ENCODE data around the gene FIZ1. TPM values are rescaled to one million over a fixed set of nuclear protein-coding genes. Genes with fewer than 3 reads are reported as not detected.

FIZ1 gene
- total and polyA plus RNA-seq, 4 donors = 2.8 to 13.2 (median 12.7) TPM

GRCh38 chr19:55623561-55623960 lies 24.2 kb upstream of the FIZ1 start:
- intact Hi-C loops (cut with DNase I) = no loop called here
- no peak overlapping the region for H3K27ac ChIP-seq (ENCODE audit: low read depth in 1 of 2, low read length in 2 of 2)
- H3K36me3 ChIP-seq (ENCODE audit: control insufficient read depth in 1 of 2, insufficient read depth in 2 of 2, low read length in 1 of 2) = no peaks in the 10 kb centered on the region
- 31 to 32% methylated on average over 7 of the region's 7 CpGs for WGBS, 2 donors
- H3K9me3 ChIP-seq (ENCODE audit: control insufficient read depth, low read length) = no peaks in the 10 kb centered on the region
- ATAC-seq (ENCODE audit: low FRiP score) (no peak), DNase-seq (no peak)
- H3K4me3 ChIP-seq (ENCODE audit: low read length in 2 of 2) = no peak overlapping the region
- H3K4me1 ChIP-seq (ENCODE audit: control insufficient read depth in 1 of 2, insufficient read depth in 2 of 2, low read length in 2 of 2) = no peaks in the 10 kb centered on the region
- no peaks in the 10 kb centered on the region for H3K27me3 ChIP-seq (ENCODE audit: control insufficient read depth in 1 of 2, insufficient read depth in 2 of 2, low read length in 1 of 2)

- intact Hi-C loops (cut with DNase I) = no loop called here
- ATAC-seq (ENCODE audit: low FRiP score) = no peak
- Histone ChIP-seq H3K9me3 (ENCODE audit: control insufficient read depth, low read length) (no peaks in the 10 kb centered on the region), H3K4me1 (ENCODE audit: control insufficient read depth in 1 of 2, insufficient read depth in 2 of 2, low read length in 2 of 2) (no peaks in the 10 kb centered on the region), H3K4me3 (ENCODE audit: low read length in 2 of 2) (no peak overlapping the region), H3K27ac (ENCODE audit: low read depth in 1 of 2, low read length in 2 of 2) (no peak overlapping the region), H3K27me3 (ENCODE audit: control insufficient read depth in 1 of 2, insufficient read depth in 2 of 2, low read length in 1 of 2) (no peaks in the 10 kb centered on the region), H3K36me3 (ENCODE audit: control insufficient read depth in 1 of 2, insufficient read depth in 2 of 2, low read length in 1 of 2) (no peaks in the 10 kb centered on the region)
- DNase-seq = no peak
- 93 to 95% methylated on average over 7 of the region's 7 CpGs for WGBS, 2 donors
These were observed 23.8 kb upstream of the FIZ1 start for GRCh38 chr19:55623130-55623529.

- no peaks in the 10 kb centered on the region for H3K27me3 ChIP-seq (ENCODE audit: control insufficient read depth in 1 of 2, insufficient read depth in 2 of 2, low read length in 1 of 2)
- WGBS, 2 donors = 92 to 93% methylated on average over 40 of the region's 40 CpGs
- ATAC-seq (ENCODE audit: low FRiP score) (no peak), DNase-seq (peak in 1 of 2 donors; percentile 56)
- no peaks in the 10 kb centered on the region for H3K9me3 ChIP-seq (ENCODE audit: control insufficient read depth, low read length)
- H3K4me3 ChIP-seq (ENCODE audit: low read length in 2 of 2) = no peak overlapping the region
- H3K36me3 ChIP-seq (ENCODE audit: control insufficient read depth in 1 of 2, insufficient read depth in 2 of 2, low read length in 1 of 2) = no peaks in the 10 kb centered on the region
- intact Hi-C loops (cut with DNase I) = no loop called here
- no peak overlapping the region for H3K27ac ChIP-seq (ENCODE audit: low read depth in 1 of 2, low read length in 2 of 2)
- no peaks in the 10 kb centered on the region for H3K4me1 ChIP-seq (ENCODE audit: control insufficient read depth in 1 of 2, insufficient read depth in 2 of 2, low read length in 2 of 2)
These were observed 23.1 kb upstream of the FIZ1 start for GRCh38 chr19:55622242-55622969.

- Histone ChIP-seq H3K27me3 (ENCODE audit: control insufficient read depth in 1 of 2, insufficient read depth in 2 of 2, low read length in 1 of 2) (no peaks in the 10 kb centered on the region), H3K4me1 (ENCODE audit: control insufficient read depth in 1 of 2, insufficient read depth in 2 of 2, low read length in 2 of 2) (no peaks in the 10 kb centered on the region), H3K9me3 (ENCODE audit: control insufficient read depth, low read length) (no peaks in the 10 kb centered on the region), H3K36me3 (ENCODE audit: control insufficient read depth in 1 of 2, insufficient read depth in 2 of 2, low read length in 1 of 2) (no peaks in the 10 kb centered on the region), H3K4me3 (ENCODE audit: low read length in 2 of 2) (no peak overlapping the region), H3K27ac (ENCODE audit: low read depth in 1 of 2, low read length in 2 of 2) (no peak overlapping the region)
- ATAC-seq (ENCODE audit: low FRiP score) (no peak), DNase-seq (peak in 1 of 2 donors; percentile 56)
- intact Hi-C loops (cut with DNase I) = no loop called here
- 95 to 96% methylated on average over 55 of the region's 55 CpGs for WGBS, 2 donors
These were observed 22.4 kb upstream of the FIZ1 start for GRCh38 chr19:55621673-55622231.

- ATAC-seq (ENCODE audit: low FRiP score) = no peak
- H3K27me3 ChIP-seq (ENCODE audit: control insufficient read depth in 1 of 2, insufficient read depth in 2 of 2, low read length in 1 of 2) = no peaks in the 10 kb centered on the region
- 84 to 88% methylated on average over 9 of the region's 9 CpGs for WGBS, 2 donors
- no peak for DNase-seq
- no peak overlapping the region for H3K27ac ChIP-seq (ENCODE audit: low read depth in 1 of 2, low read length in 2 of 2)
- H3K9me3 ChIP-seq (ENCODE audit: control insufficient read depth, low read length) = no peaks in the 10 kb centered on the region
- H3K36me3 ChIP-seq (ENCODE audit: control insufficient read depth in 1 of 2, insufficient read depth in 2 of 2, low read length in 1 of 2) = peaks cover 0 to 3% of the 10 kb centered on the region in 2 donors
- intact Hi-C loops (cut with DNase I) = no loop called here
- H3K4me3 ChIP-seq (ENCODE audit: low read length in 2 of 2) = no peak overlapping the region
- H3K4me1 ChIP-seq (ENCODE audit: control insufficient read depth in 1 of 2, insufficient read depth in 2 of 2, low read length in 2 of 2) = no peaks in the 10 kb centered on the region
These were observed 21.9 kb upstream of the FIZ1 start for GRCh38 chr19:55621205-55621672.

- H3K4me1 ChIP-seq (ENCODE audit: control insufficient read depth in 1 of 2, insufficient read depth in 2 of 2, low read length in 2 of 2) = no peaks in the 10 kb centered on the region
- DNase-seq = peak in 1 of 2 donors; percentile 45
- no peaks in the 10 kb centered on the region for H3K27me3 ChIP-seq (ENCODE audit: control insufficient read depth in 1 of 2, insufficient read depth in 2 of 2, low read length in 1 of 2)
- H3K9me3 ChIP-seq (ENCODE audit: control insufficient read depth, low read length) = no peaks in the 10 kb centered on the region
- H3K4me3 ChIP-seq (ENCODE audit: low read length in 2 of 2) = no peak overlapping the region
- H3K27ac ChIP-seq (ENCODE audit: low read depth in 1 of 2, low read length in 2 of 2) = no peak overlapping the region
- intact Hi-C loops (cut with DNase I) = no loop called here
- ATAC-seq (ENCODE audit: low FRiP score) = no peak
- H3K36me3 ChIP-seq (ENCODE audit: control insufficient read depth in 1 of 2, insufficient read depth in 2 of 2, low read length in 1 of 2) = peaks cover 0 to 4% of the 10 kb centered on the region in 2 donors
- WGBS, 2 donors = 90 to 93% methylated on average over 12 of the region's 12 CpGs
These were observed 21.3 kb upstream of the FIZ1 start for GRCh38 chr19:55620410-55621204.

GRCh38 chr19:55619286-55619685 lies 20.0 kb upstream of the FIZ1 start:
- H3K9me3 ChIP-seq (ENCODE audit: control insufficient read depth, low read length) = no peaks in the 10 kb centered on the region
- WGBS, 2 donors = 67% methylated on average over 3 of the region's 3 CpGs
- intact Hi-C loops (cut with DNase I) = no loop called here
- no peak overlapping the region for H3K27ac ChIP-seq (ENCODE audit: low read depth in 1 of 2, low read length in 2 of 2)
- H3K4me3 ChIP-seq (ENCODE audit: low read length in 2 of 2) = no peak overlapping the region
- ATAC-seq (ENCODE audit: low FRiP score) (no peak), DNase-seq (no peak)
- H3K36me3 ChIP-seq (ENCODE audit: control insufficient read depth in 1 of 2, insufficient read depth in 2 of 2, low read length in 1 of 2) = peaks cover 0 to 6% of the 10 kb centered on the region in 2 donors
- H3K27me3 ChIP-seq (ENCODE audit: control insufficient read depth in 1 of 2, insufficient read depth in 2 of 2, low read length in 1 of 2) = no peaks in the 10 kb centered on the region
- no peaks in the 10 kb centered on the region for H3K4me1 ChIP-seq (ENCODE audit: control insufficient read depth in 1 of 2, insufficient read depth in 2 of 2, low read length in 2 of 2)

- WGBS, 2 donors = 89 to 92% methylated on average over 7 of the region's 7 CpGs
- ATAC-seq (ENCODE audit: low FRiP score) = no peak
- Histone ChIP-seq H3K4me3 (ENCODE audit: low read length in 2 of 2) (no peak overlapping the region), H3K27ac (ENCODE audit: low read depth in 1 of 2, low read length in 2 of 2) (no peak overlapping the region), H3K27me3 (ENCODE audit: control insufficient read depth in 1 of 2, insufficient read depth in 2 of 2, low read length in 1 of 2) (no peaks in the 10 kb centered on the region), H3K4me1 (ENCODE audit: control insufficient read depth in 1 of 2, insufficient read depth in 2 of 2, low read length in 2 of 2) (no peaks in the 10 kb centered on the region), H3K9me3 (ENCODE audit: control insufficient read depth, low read length) (no peaks in the 10 kb centered on the region), H3K36me3 (ENCODE audit: control insufficient read depth in 1 of 2, insufficient read depth in 2 of 2, low read length in 1 of 2) (peaks cover 0 to 6% of the 10 kb centered on the region in 2 donors)
- DNase-seq = no peak
- intact Hi-C loops (cut with DNase I) = no loop called here
These were observed 19.1 kb upstream of the FIZ1 start for GRCh38 chr19:55618426-55618825.

Data from aorta (tissue), 5 donors.